ENCODE measurements around the gene KIF17. TPM values are rescaled to one million over a fixed set of nuclear protein-coding genes. Genes with fewer than 3 reads are reported as not detected.

Gene KIF17
- polyA plus RNA-seq, 1 of the 3 experiments (the other 2 are of a cell fraction), result 4.3 TPM

- DNase-seq, result no peak
Observed at GRCh38 chr1:20753589-20753988, 35.8 kb upstream of the KIF17 start.

More at GRCh38 chr1:20753589-20753988, 35.8 kb upstream of the KIF17 start:
- Histone ChIP-seq H3K27ac (ENCODE audit: low read depth in 2 of 2, low read length in 1 of 2) (peak overlapping the region in 1 of 2 experiments; percentile 30; a peak in 2 of 4 replicates), H3K4me3 (ENCODE audit: low read depth in 2 of 2, low read length in 1 of 2) (no peak overlapping the region), H3F3A (replicated peaks; ENCODE audit: insufficient read depth) (peaks cover 19% of the 10 kb centered on the region), H3K9ac (no peak overlapping the region), H3K9me2 (no peaks in the 10 kb centered on the region), H4K20me1 (ENCODE audit: insufficient read depth) (no peaks in the 10 kb centered on the region), H3K79me2 (ENCODE audit: insufficient read depth) (peaks cover 62% of the 10 kb centered on the region), H3K9me3 (no peaks in the 10 kb centered on the region), H3K27me3 (ENCODE audit: insufficient read depth) (no peaks in the 10 kb centered on the region), H3K4me2 (no peak overlapping the region), H3K4me1 (ENCODE audit: control insufficient read depth in 1 of 2, insufficient read depth in 2 of 2, low read depth in 1 of 2, low read length in 1 of 2) (0 out of 4 replicates have a peak, but pooled peaks cover 0 to 5% of the 10 kb centered on the region in 2 experiments), H3K36me3 (replicated peaks in 1 of 2; ENCODE audit: control insufficient read depth in 1 of 2, insufficient read depth in 2 of 2, low read length in 1 of 2) (peaks cover 46 to 79% of the 10 kb centered on the region in 2 experiments), H2AFZ (ENCODE audit: low read depth) (no peak overlapping the region)
- POLR2A ChIA-PET, result no interaction called here
- TF ChIP-seq PBX3 (IDR thresholded peaks at IDR 0.05) (no peak), IRF3 (IDR thresholded peaks at IDR 0.05; ENCODE audit: low read depth, low read length) (no peak), YY1 (IDR thresholded peaks at IDR 0.05; ENCODE audit: low read depth) (no peak), MAX (IDR thresholded peaks at IDR 0.05; ENCODE audit: low read depth) (no peak), CTCF (IDR thresholded peaks at IDR 0.05) (no peak), USF1 (IDR thresholded peaks at IDR 0.05; ENCODE audit: borderline replicate concordance, low read depth) (no peak), FOXJ3 (CRISPR knock-in tag; IDR thresholded peaks at IDR 0.05) (no peak), ZBTB33 (IDR thresholded peaks at IDR 0.05; ENCODE audit: borderline replicate concordance, low read depth) (no peak), MEF2A (IDR thresholded peaks at IDR 0.05; ENCODE audit: borderline replicate concordance, low read depth) (no peak), USF2 (IDR thresholded peaks at IDR 0.05; ENCODE audit: borderline replicate concordance, low read depth, low read length) (no peak), SIN3A (IDR thresholded peaks at IDR 0.05; ENCODE audit: borderline replicate concordance, low read depth, low read length) (no peak), EP300 (IDR thresholded peaks at IDR 0.05; ENCODE audit: borderline replicate concordance in 1 of 2, low read depth in 1 of 2, low read length in 1 of 2) (no peak)
- 77% methylated on average over 3 of the region's 3 CpGs for WGBS (ENCODE audit: low lambda C conversion rate)
- CTCF ChIA-PET, result interaction anchor here (1.4 kb wide), 1 partner anchor 442 kb away, joined by 4 read pairs; no protein-coding TSS in a partner anchor

Data from SK-N-SH (cell line).